Effector CD8-positive, alpha-beta T cell (primary cell): ENCODE data around the gene WFDC1.

Experiments used
- DNase-seq: peaks from one replicate; lab custom pipeline; 2025; lab: John Stamatoyannopoulos, UW

Gene WFDC1

DNA sequence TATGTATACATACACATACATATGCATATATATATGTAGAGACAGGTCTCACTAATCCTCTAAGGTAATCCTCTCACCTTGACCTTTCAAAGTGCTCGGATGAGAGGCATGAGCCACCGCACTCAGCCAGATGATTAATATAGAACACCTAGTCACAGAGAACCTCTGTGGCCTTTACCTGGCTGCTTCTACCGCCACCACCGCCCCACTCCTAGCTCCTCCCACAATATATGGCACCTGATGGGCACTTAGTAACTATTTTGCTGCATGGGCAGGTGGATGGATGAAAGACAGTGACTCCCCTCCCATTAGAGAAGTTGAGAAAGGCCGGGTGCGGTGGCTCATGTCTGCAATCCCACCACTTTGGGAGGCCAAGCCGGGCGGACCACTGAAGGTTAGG, 57.0 kb downstream of the WFDC1 start:
- DNase-seq = no peak

DNA sequence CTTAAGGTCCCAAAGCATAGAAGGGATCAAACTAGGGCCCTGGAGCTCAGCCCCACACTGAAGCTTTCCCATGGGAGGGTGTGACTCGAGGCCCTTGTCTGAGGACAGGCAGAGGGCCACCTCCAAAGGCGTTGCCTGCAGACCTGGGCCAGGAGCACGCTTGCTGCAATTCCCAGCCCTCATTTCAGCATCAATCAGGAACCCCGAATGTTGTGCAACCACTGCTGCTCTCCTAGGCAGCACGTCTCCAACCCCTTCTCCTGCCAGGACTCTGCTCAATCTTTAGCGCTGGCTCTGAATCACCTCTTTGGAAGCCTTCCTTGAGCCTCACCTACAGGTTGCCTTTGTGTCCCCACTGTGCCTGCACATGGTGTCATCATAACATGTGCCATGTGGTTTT, 59.6 kb downstream of the WFDC1 start:
- no peak for DNase-seq

DNA sequence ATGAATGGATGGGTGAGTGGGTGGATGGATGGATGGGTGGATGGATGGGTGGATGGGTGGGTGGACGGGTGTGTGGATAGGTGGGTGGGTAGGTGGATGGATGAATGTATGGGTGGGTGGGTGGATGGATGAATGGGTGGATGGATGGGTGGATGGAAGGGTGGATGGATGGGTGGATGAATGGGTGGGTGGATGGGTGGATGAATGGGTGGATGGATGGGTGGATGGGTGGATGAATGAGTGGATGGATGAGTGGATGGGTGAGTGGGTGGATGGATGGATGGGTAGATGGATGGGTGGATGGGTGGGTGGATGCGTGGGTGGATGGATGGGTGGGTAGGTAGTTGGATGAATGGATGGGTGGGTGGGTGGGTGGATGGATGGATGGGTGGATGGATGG, 60.5 kb downstream of the WFDC1 start:
- DNase-seq = no peak

DNA sequence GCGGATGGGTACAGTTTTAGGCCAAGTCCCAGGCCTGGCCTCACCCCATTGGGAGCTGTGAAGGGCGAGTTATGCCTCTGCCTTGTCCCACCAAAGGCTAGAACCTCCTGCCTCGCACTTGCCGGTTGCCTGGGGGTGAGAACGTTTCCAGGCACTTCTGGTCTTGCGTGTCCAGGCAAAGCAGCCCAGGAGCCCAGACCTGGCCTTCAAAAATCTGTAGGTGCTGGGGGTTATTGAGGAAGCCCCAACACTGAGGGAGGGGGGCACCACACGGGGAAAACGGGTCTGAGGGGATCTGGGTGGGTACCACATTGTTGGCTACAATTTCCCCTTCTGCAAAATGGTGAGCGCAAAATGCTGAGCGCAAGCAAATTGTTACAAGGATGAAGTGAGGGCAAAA, 61.5 kb downstream of the WFDC1 start:
- no peak for DNase-seq

DNA sequence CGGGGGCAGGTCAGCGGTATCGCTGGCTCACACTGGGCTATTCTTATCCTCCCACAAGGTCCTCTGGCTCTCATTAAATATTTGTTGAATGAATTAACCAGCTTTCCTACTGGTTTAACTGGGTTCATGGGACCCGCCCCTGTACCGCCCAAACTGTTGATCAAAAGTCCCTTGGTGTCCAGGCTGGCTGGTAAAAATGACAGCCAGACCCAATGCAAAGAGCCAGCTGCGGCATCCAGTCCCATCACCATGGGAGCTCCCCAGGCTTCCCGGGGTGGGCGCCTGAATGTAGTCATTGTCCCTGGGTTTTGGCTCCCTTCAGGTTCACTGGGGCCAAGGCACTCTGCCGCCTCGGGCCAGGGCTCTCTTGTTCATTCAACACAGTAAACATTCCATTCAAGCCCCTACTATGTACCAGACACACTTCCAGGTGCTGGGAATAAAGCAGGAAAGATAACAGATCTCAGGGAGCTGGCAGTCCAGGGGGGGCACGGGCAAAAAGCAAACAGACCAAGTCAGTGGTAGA, 62.0 kb downstream of the WFDC1 start:
- DNase-seq = no peak

DNA sequence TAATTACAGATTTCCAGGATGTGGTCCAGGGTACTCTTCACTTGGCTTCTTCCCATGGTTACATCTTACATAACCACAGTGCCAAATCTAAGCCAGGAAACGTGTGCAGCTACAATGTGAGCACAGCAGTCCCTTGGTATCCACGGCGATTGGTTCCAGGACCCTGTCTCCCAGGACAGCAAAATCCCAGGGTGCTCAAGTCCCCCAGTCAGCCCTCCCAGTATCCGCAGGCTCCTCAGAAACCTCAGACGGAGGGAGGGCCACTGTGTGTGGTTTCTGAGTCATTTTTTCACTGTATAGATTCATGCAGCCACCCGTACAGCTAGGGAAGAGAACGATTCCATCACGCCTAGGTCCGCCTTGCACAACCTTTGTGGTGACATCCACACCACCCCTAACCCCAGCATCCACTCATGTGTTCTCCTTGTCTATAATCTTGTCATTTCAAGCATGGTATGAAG, 62.5 kb downstream of the WFDC1 start:
- DNase-seq = no peak

DNA sequence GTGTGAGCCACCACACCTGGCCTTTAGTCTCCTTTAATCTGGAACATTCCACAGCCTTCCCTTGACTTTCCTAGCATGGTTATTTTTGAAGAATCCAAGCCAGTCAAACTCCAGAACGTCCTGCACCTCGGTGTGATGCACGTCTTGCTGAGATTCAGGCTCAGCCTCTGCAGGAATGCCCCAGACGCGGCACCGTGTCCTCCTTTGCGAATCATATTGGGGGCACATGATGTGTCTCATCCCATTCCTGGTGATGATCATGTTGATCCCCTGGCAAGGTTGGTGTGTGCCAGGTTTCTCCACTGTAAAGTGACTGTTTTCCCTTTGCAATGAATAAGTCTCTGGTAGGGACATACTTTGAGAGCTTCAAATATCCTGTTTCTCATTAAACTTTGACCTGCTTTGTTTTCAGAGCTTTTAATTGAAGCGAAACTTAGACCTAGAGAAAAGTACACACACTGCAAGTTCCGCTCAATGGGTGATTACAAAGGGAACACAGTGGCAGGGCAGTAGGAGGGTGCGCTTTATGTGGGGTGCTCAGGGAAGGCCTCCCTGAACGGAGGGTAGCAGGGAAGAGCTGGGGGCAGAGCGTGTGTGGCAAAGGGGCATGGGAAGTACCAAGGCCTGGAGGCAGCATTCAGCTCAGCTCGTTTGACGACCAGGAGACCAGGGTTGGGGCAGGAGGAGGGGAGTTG, 64.1 kb downstream of the WFDC1 start:
- DNase-seq = no peak

DNA sequence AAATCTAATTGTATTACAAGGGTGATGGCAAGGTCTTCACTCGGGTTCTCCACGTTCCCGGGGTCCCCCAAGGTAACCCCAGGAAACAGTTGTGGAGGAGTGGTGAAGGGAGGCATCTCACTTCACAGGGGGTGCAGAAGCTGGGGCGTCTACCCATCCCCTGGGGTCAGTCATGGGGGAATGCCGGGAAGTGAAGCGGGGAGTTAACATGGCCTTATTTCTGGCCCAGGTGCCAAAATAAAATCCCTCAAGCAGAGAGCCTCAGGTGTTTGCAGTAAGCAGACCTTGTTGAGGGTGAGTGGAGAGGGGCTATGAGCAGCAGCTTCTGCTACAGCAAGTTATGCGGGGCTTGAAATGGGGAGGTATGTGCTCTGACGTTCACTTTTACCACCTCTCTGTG, 64.6 kb downstream of the WFDC1 start:
- DNase-seq = no peak

DNA sequence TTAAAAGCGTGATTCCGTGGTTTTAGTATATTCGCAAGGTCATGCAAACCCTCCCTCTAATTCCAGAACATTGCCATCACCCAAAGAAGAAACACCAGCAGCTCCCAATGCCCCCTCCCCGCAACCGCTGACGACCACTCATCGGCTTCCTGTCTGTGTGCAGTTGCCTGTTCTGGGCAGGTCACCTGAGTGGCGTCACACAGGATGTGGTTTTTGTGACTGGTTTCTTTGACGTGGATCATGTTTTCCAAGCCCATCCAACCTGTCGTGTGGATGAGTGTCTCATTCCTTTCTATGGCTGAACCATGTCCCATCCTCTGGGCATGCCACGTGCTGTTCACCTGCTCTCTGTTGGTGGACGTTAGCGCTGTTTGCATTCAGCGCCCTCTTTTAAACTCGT, 65.5 kb downstream of the WFDC1 start:
- DNase-seq = no peak

DNA sequence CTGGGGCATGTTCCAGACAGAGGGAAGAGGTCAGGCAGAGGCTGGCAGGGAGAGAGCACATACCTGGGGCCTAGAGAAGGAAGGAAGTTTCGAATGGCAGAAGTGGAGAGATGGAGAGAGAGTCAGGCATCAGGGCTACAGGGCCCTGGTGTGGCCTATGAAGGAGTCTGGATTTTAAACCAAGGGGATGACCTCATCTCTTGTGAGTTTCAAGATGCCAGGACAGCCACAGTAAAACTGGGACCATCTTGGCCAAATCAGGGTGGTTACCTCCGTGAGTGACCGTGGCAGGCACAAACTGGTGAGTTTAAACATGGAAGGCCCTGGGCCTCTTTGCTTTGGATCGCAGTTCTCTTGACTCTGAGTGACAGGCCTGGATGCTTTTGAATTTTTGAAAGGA, 66.1 kb downstream of the WFDC1 start:
- no peak for DNase-seq

DNA sequence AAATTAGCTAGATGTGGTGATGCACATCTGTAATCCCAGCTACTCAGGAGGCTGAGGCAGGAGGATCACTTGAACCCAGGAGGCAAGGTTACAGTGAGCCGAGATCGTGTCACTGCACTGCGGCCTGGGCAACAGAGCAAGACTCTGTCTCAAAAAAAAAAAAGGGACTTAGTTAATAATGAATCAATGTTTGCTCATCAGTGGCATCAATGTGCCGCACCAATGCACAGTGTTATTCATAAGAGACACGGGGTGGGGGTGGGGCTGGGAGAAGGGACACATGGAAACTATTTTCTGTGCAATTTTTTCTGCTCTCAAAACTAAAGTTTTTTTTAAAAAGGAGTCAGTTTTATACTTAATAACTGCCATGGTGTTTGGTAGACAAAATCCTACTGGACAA, 66.9 kb downstream of the WFDC1 start:
- no peak for DNase-seq

DNA sequence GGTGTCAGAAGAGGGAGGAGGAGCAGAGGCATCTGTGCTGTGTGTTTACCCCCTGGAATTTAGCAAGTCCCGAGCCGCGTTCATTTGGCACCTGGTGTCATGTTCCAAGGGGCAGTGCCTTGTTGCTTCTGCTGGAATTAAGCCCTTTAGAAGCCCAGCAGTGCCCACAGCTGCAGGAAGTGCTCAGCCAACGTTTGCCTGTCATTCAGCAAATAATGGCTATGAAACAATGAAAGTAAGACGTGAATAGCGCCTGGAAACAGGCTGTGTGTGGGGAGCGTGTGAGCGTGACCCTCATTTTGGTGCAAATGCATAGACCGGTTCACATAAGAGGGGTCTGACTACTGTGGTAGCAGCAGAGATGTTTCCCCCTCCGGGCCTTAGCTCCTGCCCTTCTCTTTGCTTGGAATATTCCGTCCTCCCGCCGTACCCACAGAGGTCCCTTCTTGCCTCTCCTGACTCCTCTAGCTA, 67.8 kb downstream of the WFDC1 start:
- no peak for DNase-seq

DNA sequence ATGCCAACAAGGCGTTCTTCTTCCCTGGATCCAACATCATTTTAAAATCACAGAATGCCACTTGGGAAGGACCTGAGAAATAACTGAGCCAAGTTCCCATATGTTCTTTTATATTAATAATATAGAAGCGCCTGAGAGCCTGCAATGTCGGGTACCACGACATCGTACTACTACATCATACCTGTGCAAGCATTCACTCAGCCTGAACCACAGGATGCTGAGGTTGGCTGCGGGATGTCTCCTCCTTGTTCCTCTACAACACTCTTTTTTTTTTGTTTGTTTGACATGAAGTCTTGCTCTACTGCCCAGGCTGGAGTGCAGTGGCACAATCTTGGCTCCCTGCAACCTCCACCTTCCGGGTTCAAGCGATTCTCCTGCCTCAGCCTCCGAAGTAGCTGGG, 71.5 kb downstream of the WFDC1 start:
- no peak for DNase-seq

DNA sequence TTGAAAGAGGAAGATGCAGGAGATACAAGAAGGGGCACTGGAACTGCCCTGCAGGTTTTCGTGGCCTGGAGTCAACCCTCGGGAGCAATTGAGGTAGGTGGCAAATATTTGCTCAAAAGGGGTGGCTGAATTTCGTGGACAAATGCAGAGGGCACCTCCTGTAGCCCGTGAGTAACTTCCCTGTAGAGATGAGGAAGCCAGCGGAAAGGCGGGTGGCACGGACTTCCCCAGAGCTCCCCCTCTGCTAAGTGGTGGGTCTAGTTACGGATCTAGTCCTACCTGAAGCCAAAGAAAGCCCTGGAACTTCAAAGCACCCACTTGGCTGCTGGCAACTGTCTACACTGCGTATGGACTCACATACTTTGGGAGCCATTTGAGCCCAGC, 72.6 kb downstream of the WFDC1 start:
- no peak for DNase-seq

DNA sequence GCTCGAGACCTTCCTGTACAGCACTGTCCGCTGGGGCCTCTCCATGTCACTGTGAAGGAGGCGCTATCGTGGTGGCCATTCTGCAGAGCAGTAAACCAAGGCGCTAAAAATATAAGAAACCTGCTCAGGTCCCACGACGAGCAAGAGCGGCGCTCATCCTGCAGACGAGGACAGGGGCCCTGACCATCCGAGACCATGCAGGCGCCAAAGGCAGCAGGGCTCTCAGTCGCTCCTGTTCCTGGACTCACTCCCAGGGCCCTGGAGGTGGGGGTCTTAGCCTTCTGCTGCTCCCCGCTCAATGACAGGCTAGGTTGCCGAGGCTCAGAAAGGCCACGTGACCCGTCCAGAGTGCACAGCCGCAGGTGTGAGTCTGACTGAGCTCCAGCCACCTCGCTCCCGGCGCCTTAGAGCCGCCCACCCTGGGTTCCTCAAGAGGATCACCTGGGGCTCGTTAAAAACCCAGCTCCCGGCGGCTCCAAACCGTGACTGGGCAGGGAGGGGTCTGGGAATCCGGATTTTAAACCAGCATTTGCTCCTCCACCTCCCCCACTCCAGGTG, 73.2 kb downstream of the WFDC1 start:
- DNase-seq = no peak

DNA sequence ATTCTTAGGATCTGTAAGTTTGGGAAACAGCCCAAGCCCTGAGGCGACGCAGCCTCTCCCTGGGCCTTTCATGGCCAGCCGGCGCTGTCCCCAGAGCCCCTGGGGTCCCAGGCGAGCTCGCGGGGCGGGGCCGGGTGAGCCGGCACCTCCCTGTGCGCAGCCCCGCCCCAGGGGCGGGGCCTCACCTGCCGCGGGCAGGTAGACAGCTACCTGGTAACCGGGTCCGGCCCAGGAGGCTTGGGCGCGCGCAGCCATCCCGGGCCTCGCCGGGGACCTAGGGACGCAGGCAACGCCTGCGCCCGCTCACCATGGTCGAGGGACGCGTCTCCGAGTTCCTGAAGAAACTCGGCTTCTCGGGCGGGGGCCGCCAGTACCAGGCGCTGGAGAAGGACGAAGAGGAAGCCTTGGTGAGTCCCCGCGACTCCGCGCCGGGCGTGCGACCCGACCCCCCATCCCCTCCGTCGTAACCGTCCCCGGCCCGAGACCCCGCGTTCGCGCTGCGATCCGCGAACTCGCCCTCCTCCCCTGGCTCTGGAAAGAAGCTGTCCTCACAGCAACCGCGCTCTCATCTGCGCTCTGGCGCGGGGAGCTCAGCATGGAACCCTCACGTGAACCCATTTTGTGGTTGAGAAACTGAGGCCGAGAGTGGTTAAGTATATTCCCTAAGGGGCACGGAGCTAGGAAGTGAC, 73.8 kb downstream of the WFDC1 start, which contains the start of gene ATP2C2:
ATP2C2 (plus strand) TSS at position 231 of the 689 bp plus-strand sequence; CDS start at position 309, 78 bp downstream.
- no peak for DNase-seq

DNA sequence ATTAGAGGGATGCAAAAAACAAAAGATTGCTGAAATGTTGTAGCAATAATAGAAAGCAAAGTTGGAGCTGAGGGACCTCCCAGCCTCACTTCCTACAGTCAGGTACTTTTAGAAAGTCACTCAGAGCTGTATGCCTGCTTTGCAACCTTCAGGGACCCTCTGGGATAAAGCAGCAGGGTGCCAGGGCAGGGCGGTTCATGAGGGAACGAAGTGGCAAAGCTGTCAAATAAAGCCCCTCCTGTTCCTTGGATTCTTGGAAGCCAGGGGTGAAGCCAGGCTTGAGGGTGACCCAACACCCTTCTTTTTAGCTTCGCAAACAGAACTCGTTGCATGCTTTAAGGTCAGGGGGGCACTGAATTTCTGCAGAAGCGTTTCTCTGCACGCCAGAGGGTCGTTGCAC, 74.4 kb downstream of the WFDC1 start:
- no peak for DNase-seq

DNA sequence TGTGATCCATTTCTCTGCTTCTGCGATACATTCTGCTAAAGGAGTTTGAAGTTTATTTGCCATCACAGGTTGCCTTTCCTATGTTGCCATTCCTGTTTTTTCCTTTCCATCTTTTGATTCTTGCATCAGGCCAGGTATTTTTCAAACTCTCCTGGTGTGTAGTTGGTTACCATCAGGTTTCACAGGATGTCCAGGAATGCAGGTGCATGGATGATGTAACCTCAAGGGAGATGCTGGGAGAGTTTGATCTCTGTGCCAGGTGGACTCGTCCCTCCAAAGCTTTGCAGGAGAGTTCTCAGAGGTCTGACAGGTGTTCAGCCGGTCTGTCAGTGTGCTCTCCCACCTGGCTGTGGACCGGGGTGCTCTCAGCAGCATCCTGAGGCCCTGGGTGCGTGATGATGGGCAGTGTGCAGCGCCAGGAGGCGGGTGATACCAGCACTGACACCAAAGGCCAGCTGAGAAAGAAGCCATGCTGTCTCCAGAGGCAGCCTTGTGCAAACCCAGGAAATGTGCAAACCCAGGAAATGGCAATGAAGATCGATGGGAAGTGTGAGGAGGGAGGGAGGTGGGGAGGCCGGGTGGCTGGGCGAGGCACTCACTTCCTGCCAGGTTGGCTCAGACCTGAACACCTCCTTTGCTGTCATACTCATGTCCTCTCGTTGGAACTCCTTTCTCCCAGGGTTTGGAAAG, 75.4 kb downstream of the WFDC1 start:
- DNase-seq = no peak

DNA sequence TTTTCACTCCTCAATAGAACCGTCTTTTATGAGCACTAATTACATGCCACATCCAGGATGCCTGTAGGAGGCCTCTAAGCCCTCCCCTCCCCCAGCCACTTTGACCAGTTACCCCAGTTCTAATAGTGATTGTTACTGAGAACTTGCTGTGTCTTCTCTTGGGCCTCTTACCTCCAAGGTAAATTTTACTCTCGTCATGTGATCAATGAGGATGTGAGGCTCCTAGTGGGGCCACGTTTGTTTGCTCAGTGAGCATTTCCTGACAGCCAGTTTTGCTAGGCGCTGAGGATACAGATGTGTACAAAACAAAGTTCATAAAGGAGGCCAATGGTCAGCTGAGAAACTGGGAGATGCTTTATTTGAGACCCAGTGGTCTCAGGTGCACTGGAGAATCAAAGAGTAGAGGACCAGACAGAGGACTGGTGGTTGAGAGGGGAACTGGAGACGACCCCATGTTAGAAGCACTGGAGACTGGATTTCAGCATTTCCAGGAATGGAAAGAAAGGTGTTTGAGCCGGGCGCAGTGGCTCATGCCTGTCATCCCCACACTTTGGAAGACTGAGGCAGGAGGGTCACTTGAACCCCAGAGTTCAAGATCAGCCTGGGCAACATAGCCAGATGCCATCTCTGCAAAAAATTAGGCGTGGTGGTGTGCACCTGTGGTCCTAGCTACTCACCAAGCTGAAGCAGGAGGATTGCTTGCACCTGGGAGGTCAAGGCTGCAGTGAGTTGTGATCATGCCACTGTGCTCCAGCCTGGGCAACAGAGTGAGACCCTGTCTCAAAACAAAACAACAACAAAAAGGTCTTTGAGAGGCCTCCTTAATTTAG, 76.3 kb downstream of the WFDC1 start:
- no peak for DNase-seq

DNA sequence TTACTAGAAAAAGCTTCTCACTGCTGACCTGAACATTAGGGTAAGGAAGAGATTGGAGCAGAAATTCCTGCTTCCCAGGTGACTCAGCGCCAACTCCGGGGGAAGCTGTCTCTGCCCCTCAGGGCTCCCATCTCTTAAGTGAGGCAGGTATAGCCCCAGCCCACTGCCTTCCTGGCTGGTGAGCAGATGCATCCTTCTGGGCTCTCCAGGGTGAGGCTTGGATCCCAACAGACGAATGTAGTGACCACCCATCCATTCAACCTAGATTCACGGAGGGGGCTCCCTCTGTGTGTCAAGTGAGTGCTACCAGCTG, 76.8 kb downstream of the WFDC1 start:
- DNase-seq = no peak

DNA sequence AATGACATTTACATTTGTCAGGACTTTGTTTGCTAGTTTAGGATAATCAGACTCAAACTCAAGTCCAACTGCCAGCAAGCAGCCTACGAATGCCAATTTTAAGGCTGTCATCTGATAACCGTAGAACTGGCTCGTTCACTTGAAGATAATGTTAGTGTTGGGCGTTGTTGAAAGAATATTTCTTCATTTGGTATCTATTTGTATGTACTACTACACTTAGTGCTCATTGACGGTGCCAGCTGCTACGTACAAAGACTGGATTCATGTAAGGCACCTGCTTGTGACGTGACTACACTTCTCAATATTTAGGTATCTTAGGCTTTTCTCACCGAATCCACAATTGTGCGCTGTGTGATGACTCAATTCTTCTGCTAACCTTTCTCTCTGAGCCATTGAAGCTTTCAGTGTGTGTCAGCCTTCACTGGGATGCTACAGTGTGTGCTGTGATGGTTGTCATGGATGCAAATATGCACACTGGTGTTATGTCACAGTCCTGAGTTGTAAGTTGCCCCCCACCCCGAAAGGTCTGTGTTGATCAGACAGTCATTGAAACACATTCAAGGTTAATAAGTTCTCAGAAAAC, 79.3 kb downstream of the WFDC1 start:
- DNase-seq = no peak
